ENCODE data around the gene CBR3.

Gene CBR3

DNA sequence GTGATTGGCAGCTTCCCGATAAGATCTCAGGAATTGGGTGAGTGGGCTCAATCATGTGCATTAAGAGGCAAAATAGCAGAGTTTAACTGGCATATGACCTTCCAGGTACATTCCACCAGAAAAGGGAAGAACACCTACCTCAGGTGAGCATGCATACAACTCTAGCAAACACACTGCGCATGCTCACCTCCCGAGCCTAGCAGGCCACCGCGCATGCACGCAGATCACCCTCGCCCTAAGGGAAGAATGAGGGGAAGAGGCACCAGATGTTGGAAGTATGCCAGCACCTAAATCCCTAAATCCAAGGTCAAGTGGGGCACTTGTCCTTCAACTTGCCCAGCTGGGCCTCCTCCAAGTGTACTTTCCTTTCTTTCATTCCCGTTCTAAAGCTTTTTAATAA is 23.6 kb upstream of the CBR3 start:
- Histone ChIP-seq H3K9me3 (ENCODE audit: low read depth, low read length) (no peaks in the 10 kb centered on the region), H3K27ac (no peak overlapping the region), H3K4me3 (no peak overlapping the region), H3K36me3 (ENCODE audit: insufficient read depth, low read length) (no peaks in the 10 kb centered on the region), H3K9ac (ENCODE audit: insufficient read length) (no peak overlapping the region)
- DNase-seq (ENCODE audit: low read depth, low spot score), result no peak
- TF ChIP-seq FOXP2 (optimal IDR thresholded peaks at IDR 0.05; ENCODE audit: control extremely low read depth, extremely low read length, insufficient read depth) (no peak), EZH2 (IDR thresholded peaks at IDR 0.05) (no peak), POLR2AphosphoS5 (IDR thresholded peaks at IDR 0.05; ENCODE audit: borderline replicate concordance, low read depth, low read length) (no peak)

DNA sequence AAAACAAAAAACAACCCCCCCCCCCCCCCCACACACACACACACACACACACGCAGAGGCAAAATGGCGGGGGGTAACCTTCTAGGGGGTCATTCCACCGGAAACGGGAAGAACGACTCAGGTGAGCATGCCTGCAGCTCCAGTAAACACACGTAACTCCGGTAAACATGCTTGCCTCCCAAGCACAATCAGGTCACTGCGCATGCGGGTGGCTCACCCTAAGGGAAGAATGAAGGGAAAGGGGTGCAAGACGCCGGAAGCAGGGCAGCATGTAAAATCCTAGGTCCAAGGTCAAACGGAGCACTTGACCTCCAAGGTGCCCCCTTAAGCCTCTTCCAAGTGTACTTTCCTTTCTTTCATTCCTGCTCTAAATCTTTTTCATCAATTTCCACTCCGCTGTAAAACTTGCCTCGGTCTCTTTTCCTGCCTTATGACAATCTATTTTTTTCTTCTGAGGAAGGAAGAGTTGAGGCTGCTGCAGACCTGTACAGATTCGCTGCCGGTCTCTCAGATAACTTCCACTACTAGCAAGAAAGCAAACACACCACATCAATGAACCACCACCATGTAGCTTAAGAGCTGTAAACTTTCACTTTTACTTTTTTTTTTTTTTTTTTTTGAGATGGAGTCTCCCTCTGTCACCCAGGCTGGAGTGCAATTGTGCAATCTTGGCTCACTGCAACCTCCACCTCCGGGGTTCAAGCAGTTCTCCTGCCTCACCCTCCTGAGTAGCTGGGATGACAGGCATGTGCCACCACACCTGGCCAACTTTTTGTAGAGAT is 21.0 kb upstream of the CBR3 start:
- no peak for DNase-seq (ENCODE audit: low read depth, low spot score)
- no peak overlapping the region for H3K4me3 ChIP-seq
- no peak overlapping the region for H3K27ac ChIP-seq
- no peak overlapping the region for H3K9ac ChIP-seq (ENCODE audit: insufficient read length)
- H3K36me3 ChIP-seq (ENCODE audit: insufficient read depth, low read length), result no peaks in the 10 kb centered on the region
- no peak for TF ChIP-seq EZH2 (IDR thresholded peaks at IDR 0.05)
- no peak for TF ChIP-seq POLR2AphosphoS5 (IDR thresholded peaks at IDR 0.05; ENCODE audit: borderline replicate concordance, low read depth, low read length)
- no peak for TF ChIP-seq FOXP2 (optimal IDR thresholded peaks at IDR 0.05; ENCODE audit: control extremely low read depth, extremely low read length, insufficient read depth)
- H3K9me3 ChIP-seq (ENCODE audit: low read depth, low read length), result no peaks in the 10 kb centered on the region

DNA sequence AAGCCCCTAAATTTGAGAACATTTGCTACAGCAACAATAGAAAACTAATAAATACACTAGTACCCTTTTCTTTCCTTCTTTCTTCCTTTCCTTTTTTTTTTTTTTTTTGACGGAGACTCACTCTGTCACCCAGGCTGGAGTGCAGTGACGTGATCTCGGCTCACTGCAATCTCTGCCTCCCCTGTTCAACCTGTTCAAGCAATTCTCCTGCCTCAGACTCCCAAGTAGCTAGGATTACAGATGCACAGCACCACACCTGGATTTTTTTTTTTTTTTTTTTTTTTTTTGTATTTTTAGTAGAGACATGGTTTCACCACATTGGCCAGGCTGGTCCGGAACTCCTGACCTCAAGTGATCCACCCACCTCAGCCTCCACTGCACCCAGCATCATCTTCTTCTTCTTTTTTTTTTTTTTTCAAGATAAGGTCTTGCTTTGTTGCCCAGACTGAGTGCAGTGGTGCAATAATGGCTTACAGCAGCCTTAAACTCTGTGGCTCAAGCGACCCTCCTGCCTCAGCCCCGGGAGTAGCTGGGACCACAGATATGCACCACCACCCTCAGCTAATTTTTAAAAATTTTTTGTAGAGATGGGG is 19.6 kb upstream of the CBR3 start:
- no peak for TF ChIP-seq FOXP2 (optimal IDR thresholded peaks at IDR 0.05; ENCODE audit: control extremely low read depth, extremely low read length, insufficient read depth)
- TF ChIP-seq EZH2 (IDR thresholded peaks at IDR 0.05), result no peak
- no peak for TF ChIP-seq POLR2AphosphoS5 (IDR thresholded peaks at IDR 0.05; ENCODE audit: borderline replicate concordance, low read depth, low read length)
- Histone ChIP-seq H3K4me3 (no peak overlapping the region), H3K27ac (no peak overlapping the region), H3K9me3 (ENCODE audit: low read depth, low read length) (no peaks in the 10 kb centered on the region), H3K36me3 (ENCODE audit: insufficient read depth, low read length) (no peaks in the 10 kb centered on the region), H3K9ac (ENCODE audit: insufficient read length) (no peak overlapping the region)
- DNase-seq (ENCODE audit: low read depth, low spot score), result no peak

DNA sequence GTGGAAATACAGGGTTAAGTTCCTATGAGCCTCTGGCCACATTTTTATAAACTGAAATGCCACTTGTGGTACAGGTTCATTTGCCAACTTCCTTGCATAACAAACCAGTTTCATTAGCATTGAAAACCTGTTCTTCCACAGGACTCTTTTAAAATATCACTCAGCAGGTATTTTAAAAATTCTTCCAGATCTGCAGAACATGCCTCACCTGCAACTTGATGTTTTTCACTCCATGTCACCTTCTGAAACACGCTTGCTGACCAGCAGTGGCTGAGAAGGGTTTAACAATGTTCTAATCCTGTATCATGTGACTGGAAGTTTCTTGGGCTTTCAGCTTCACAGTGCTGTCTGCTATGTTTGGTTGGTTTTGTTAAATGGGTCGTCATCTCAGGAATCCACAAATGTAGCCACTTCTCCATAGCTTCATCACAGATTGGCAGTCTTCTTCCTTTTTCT is 17.6 kb upstream of the CBR3 start:
- TF ChIP-seq POLR2AphosphoS5 (IDR thresholded peaks at IDR 0.05; ENCODE audit: borderline replicate concordance, low read depth, low read length) (no peak), EZH2 (IDR thresholded peaks at IDR 0.05) (no peak), FOXP2 (optimal IDR thresholded peaks at IDR 0.05; ENCODE audit: control extremely low read depth, extremely low read length, insufficient read depth) (no peak)
- Histone ChIP-seq H3K9ac (ENCODE audit: insufficient read length) (no peak overlapping the region), H3K36me3 (ENCODE audit: insufficient read depth, low read length) (no peaks in the 10 kb centered on the region), H3K27ac (no peak overlapping the region), H3K9me3 (ENCODE audit: low read depth, low read length) (no peaks in the 10 kb centered on the region), H3K4me3 (no peak overlapping the region)
- DNase-seq (ENCODE audit: low read depth, low spot score), result no peak

DNA sequence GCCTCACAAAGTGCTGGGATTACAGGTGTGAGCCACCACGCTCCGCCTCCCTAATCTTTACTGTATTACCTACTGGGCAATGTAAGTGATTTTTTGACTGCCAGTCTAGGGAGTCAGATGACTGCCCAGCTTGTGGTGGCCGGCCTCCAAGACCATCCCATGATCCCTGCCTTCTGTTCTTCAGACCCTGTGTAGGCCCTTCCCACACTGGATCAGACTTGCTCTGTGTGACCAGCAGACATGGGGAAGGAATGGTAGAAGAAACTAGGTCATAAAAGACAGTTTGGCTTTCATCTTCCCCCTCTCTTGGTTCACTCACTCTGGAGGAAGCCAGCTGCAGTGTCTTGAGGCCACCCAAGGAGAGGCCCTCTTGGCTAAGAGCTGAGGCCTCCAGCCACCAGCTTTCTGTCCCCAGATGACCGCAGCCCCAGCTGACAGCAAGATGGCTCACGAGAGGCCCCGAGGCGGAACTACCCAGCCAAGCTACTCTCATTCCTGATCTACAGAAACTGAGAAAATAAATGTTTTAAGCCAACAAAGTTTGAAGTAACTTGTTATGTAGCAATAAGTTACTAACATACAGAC is 14.5 kb upstream of the CBR3 start:
- no peak for DNase-seq (ENCODE audit: low read depth, low spot score)
- H3K4me3 ChIP-seq, result no peak overlapping the region
- H3K9me3 ChIP-seq (ENCODE audit: low read depth, low read length), result no peaks in the 10 kb centered on the region
- no peak overlapping the region for H3K27ac ChIP-seq
- H3K36me3 ChIP-seq (ENCODE audit: insufficient read depth, low read length), result no peaks in the 10 kb centered on the region
- TF ChIP-seq FOXP2 (optimal IDR thresholded peaks at IDR 0.05; ENCODE audit: control extremely low read depth, extremely low read length, insufficient read depth) (no peak), POLR2AphosphoS5 (IDR thresholded peaks at IDR 0.05; ENCODE audit: borderline replicate concordance, low read depth, low read length) (no peak), EZH2 (IDR thresholded peaks at IDR 0.05) (no peak)
- H3K9ac ChIP-seq (ENCODE audit: insufficient read length), result no peak overlapping the region

DNA sequence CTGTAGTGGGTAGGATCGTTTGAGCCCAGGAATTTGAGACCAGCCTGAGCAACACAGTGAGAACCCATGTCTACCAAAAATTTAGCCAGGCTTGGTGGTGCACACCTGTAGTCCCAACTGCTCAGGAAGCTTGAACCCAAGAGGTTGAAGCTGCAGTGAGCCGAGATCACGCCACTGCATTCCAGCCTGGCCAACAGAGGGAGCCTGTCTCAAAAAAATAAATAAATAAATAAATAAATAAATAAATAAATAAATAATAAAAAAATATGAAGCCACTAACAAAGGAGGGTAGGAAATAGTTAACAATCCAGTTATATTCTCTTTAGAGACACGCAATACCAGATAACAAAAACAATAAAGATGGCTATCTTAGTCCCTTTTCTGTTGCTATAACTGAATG is 11.9 kb upstream of the CBR3 start:
- Histone ChIP-seq H3K36me3 (ENCODE audit: insufficient read depth, low read length) (no peaks in the 10 kb centered on the region), H3K27ac (no peak overlapping the region), H3K9ac (ENCODE audit: insufficient read length) (no peak overlapping the region), H3K4me3 (no peak overlapping the region), H3K9me3 (ENCODE audit: low read depth, low read length) (no peaks in the 10 kb centered on the region)
- TF ChIP-seq FOXP2 (optimal IDR thresholded peaks at IDR 0.05; ENCODE audit: control extremely low read depth, extremely low read length, insufficient read depth) (no peak), POLR2AphosphoS5 (IDR thresholded peaks at IDR 0.05; ENCODE audit: borderline replicate concordance, low read depth, low read length) (no peak), EZH2 (IDR thresholded peaks at IDR 0.05) (no peak)
- DNase-seq (ENCODE audit: low read depth, low spot score), result no peak

DNA sequence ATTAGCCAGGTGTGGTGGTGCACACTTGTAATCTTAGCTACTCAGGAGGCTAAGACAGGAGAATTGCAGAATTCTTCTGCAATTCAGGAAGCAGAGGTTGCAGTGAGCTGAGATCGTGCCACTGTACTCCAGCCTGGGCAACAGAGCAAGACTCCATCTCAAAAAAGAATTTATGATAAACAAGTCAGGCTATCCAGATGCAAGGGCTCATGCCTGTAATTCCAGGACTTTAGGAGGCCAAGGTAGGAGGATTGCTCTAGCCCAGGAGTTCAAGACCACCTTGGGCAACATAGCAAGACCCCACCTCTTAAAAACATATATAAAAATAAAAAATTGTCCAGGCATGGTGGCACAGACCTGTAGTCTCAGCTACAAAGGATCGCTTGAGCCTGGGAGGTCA is 10.5 kb upstream of the CBR3 start:
- Histone ChIP-seq H3K36me3 (ENCODE audit: insufficient read depth, low read length) (no peaks in the 10 kb centered on the region), H3K9ac (ENCODE audit: insufficient read length) (no peak overlapping the region), H3K27ac (no peak overlapping the region), H3K9me3 (ENCODE audit: low read depth, low read length) (no peaks in the 10 kb centered on the region), H3K4me3 (no peak overlapping the region)
- DNase-seq (ENCODE audit: low read depth, low spot score), result no peak
- TF ChIP-seq POLR2AphosphoS5 (IDR thresholded peaks at IDR 0.05; ENCODE audit: borderline replicate concordance, low read depth, low read length) (no peak), FOXP2 (optimal IDR thresholded peaks at IDR 0.05; ENCODE audit: control extremely low read depth, extremely low read length, insufficient read depth) (no peak), EZH2 (IDR thresholded peaks at IDR 0.05) (no peak)

DNA sequence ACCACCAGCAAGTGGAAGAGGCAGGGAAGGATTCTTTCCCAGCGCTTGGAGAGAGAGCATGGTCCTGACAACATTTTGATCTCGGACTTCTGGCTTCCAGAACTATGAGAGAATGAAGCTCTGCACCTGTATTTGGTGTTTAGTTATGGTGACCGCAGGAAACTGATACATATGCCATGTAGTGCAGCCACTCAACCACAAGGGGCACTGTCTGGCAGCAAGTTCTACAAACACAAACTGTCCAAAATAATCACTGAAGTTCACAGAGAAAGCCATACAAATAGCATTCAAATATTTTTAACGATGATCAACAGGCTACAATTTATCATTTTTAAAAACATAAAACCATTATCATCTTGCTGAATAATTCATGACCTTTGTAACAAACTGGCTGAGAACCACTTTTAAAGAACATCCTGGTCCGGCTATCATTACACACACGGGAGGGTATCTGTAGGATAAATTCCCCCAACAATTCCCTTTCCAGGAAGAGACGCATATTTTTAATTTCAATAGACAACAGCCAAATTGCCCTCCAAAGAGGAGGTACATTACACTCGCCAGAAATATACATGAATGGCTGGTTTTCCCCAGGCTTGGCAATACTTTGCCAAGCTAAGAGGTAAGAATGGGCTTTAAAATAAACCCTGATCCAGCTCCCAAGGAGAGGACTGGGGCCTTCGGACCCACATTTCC is 9.2 kb upstream of the CBR3 start:
- no peak overlapping the region for H3K27ac ChIP-seq
- DNase-seq (ENCODE audit: low read depth, low spot score), result no peak
- no peak for TF ChIP-seq EZH2 (IDR thresholded peaks at IDR 0.05)
- no peak for TF ChIP-seq POLR2AphosphoS5 (IDR thresholded peaks at IDR 0.05; ENCODE audit: borderline replicate concordance, low read depth, low read length)
- TF ChIP-seq FOXP2 (optimal IDR thresholded peaks at IDR 0.05; ENCODE audit: control extremely low read depth, extremely low read length, insufficient read depth), result no peak
- no peaks in the 10 kb centered on the region for H3K9me3 ChIP-seq (ENCODE audit: low read depth, low read length)
- H3K9ac ChIP-seq (ENCODE audit: insufficient read length), result no peak overlapping the region
- H3K4me3 ChIP-seq, result no peak overlapping the region
- no peaks in the 10 kb centered on the region for H3K36me3 ChIP-seq (ENCODE audit: insufficient read depth, low read length)
